ENCODE results near the gene UVRAG.

DNA sequence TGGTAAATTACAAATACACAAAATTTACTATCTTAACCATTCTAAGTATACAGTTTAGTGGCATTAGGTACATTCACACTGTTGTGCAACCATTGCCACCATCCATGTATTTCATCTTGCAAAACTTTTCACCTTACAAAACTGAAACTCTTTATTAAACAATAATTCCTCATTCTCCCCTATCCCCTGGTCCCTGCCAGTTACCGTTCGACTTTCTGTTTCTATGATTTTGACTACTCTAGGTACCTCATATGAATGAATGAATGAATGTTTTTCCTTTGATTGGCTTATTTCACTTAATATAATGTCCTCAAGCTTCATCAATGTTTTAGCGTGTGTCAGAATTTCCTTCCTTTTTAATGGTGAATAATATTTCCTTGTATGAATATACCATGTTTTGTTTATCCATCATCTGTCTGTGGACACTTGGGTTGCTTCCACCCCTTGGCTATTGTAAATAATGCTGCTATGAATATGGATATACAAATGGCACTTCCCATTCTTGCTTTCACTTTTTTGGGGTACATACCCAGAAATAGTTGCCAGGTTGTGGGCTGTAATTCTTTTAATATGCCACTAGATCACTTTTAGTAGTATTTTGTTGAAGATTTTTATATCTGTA, 93.0 kb downstream of the UVRAG start:
- no peak for TF ChIP-seq ZNF274 (IDR thresholded peaks at IDR 0.05; ENCODE audit: low read depth, low read length)
- TF ChIP-seq YY1 (IDR thresholded peaks at IDR 0.05; ENCODE audit: insufficient read depth, insufficient read length), result no peak
- TF ChIP-seq SUZ12 (IDR thresholded peaks at IDR 0.05; ENCODE audit: extremely low read depth, insufficient read depth, insufficient read length), result no peak
